Activated T-helper 2 cell treated with anti-CD3 and anti-CD28 coated beads, Interferon-gamma antibody, Interleukin-2, Interleukin-4, amounts not matched to agents 10 μg/mL and 5 μg/mL and 100 μg/mL, durations not matched to agents 14 hours and 24 hours and 36 hours (primary cell): Measurements from ENCODE around the gene ARHGAP12. TPM values are rescaled to one million over a fixed set of nuclear protein-coding genes. Genes with fewer than 3 reads are reported as not detected.
A peak's percentile ranks its signal among the peaks of the same experiment; 100 is the strongest.
"Not testable (repeated sequence)": the region's sequence is repeated elsewhere in the genome, so short reads cannot be mapped to it uniquely, and the experiment has no call there.

ENCODE experiments used
- DNase-seq: peaks from one replicate; pipeline ENCODE4 v3.0.0; 2021; ENCODE audit warnings: low spot score
- H3K27ac Mint-ChIP-seq: one replicate; pipeline ENCODE4 v1.8.0; 2021; ENCODE audit warnings: mixed read lengths
- H3K27me3 Mint-ChIP-seq: one replicate; pipeline ENCODE4 v1.8.0; 2021; ENCODE audit warnings: low read depth, mixed read lengths
- H3K36me3 Mint-ChIP-seq: one replicate; pipeline ENCODE4 v1.8.0; 2021; ENCODE audit warnings: low read depth, mixed read lengths
- H3K4me1 Mint-ChIP-seq: one replicate; pipeline ENCODE4 v1.8.0; 2021; ENCODE audit warnings: low read depth, mixed read lengths
- H3K4me3 Mint-ChIP-seq: one replicate; pipeline ENCODE4 v1.8.0; 2021; ENCODE audit warnings: low read depth, mild to moderate bottlenecking, moderate library complexity, mixed read lengths
- H3K9me3 Mint-ChIP-seq: one replicate; pipeline ENCODE4 v1.8.0; 2021; ENCODE audit warnings: mixed read lengths
- intact Hi-C: fragments of 100-400 bp; cut with micrococcal nuclease; formaldehyde crosslinking; loops from one replicate; pipeline ENCODE4 v1.15.1; 2023
- total RNA-seq: library from RNA; stranded (reverse); gene quantifications from 2 replicates; pipeline ENCODE4 v1.2.3, GENCODE V29; 2022

The ARHGAP12 gene
- total RNA-seq, 1 donor from 2014 or later = 2.7 TPM

- no peak for DNase-seq
- peaks cover 1% of the 10 kb centered on the region for H3K4me1 Mint-ChIP-seq
- no peak overlapping the region for H3K27ac Mint-ChIP-seq
- H3K27me3 Mint-ChIP-seq = no peaks in the 10 kb centered on the region
- intact Hi-C loops = no loop called here
- no peaks in the 10 kb centered on the region for H3K36me3 Mint-ChIP-seq
- H3K4me3 Mint-ChIP-seq = no peak overlapping the region
- no peaks in the 10 kb centered on the region for H3K9me3 Mint-ChIP-seq
These were observed 154.8 kb downstream of the ARHGAP12 start for GRCh38 chr10:31773749-31774298.

GRCh38 chr10:31771331-31771831 is 157.2 kb downstream of the ARHGAP12 start:
- DNase-seq = no peak
- Mint-ChIP-seq H3K36me3 (no peaks in the 10 kb centered on the region), H3K27ac (no peak overlapping the region), H3K9me3 (no peaks in the 10 kb centered on the region), H3K4me3 (no peak overlapping the region), H3K4me1 (peaks cover 1% of the 10 kb centered on the region), H3K27me3 (no peaks in the 10 kb centered on the region)
- intact Hi-C loops = no loop called here

GRCh38 chr10:31770307-31770902 is 158.2 kb downstream of the ARHGAP12 start:
- Mint-ChIP-seq H3K9me3 (no peaks in the 10 kb centered on the region), H3K4me3 (no peak overlapping the region), H3K36me3 (no peaks in the 10 kb centered on the region), H3K4me1 (peaks cover 1% of the 10 kb centered on the region), H3K27ac (no peak overlapping the region), H3K27me3 (no peaks in the 10 kb centered on the region)
- intact Hi-C loops = no loop called here
- DNase-seq = peak; percentile 26

- intact Hi-C loops = loop anchor here (10.0 kb wide), 1 partner anchor 425 kb away; no protein-coding TSS in a partner anchor
- no peak overlapping the region for H3K27ac Mint-ChIP-seq
- H3K27me3 Mint-ChIP-seq = no peaks in the 10 kb centered on the region
- H3K4me3 Mint-ChIP-seq = no peak overlapping the region
- H3K4me1 Mint-ChIP-seq = peaks cover 1% of the 10 kb centered on the region
- H3K9me3 Mint-ChIP-seq = peaks cover 2% of the 10 kb centered on the region
- no peaks in the 10 kb centered on the region for H3K36me3 Mint-ChIP-seq
- no peak for DNase-seq
These were observed 159.1 kb downstream of the ARHGAP12 start for GRCh38 chr10:31769564-31769963.

- not testable (repeated sequence) for H3K9me3 Mint-ChIP-seq, H3K4me1 Mint-ChIP-seq, H3K27ac Mint-ChIP-seq, H3K4me3 Mint-ChIP-seq, H3K27me3 Mint-ChIP-seq, DNase-seq, H3K36me3 Mint-ChIP-seq
- intact Hi-C loops = loop anchor here (10.0 kb wide), 1 partner anchor 424 kb away; no protein-coding TSS in a partner anchor
These were observed 159.7 kb downstream of the ARHGAP12 start for GRCh38 chr10:31768935-31769334.

- H3K9me3 Mint-ChIP-seq = peaks cover 11% of the 10 kb centered on the region
- H3K27me3 Mint-ChIP-seq = no peaks in the 10 kb centered on the region
- H3K36me3 Mint-ChIP-seq = no peaks in the 10 kb centered on the region
- no peak for DNase-seq
- no peak overlapping the region for H3K4me3 Mint-ChIP-seq
- H3K27ac Mint-ChIP-seq = no peak overlapping the region
- H3K4me1 Mint-ChIP-seq = peaks cover 1% of the 10 kb centered on the region
- intact Hi-C loops = loop anchor here (10.0 kb wide), 1 partner anchor 424 kb away; no protein-coding TSS in a partner anchor
These were observed 160.2 kb downstream of the ARHGAP12 start for GRCh38 chr10:31768467-31768866.

- peaks cover 15% of the 10 kb centered on the region for H3K9me3 Mint-ChIP-seq
- H3K27me3 Mint-ChIP-seq = no peaks in the 10 kb centered on the region
These were observed 163.1 kb downstream of the ARHGAP12 start for GRCh38 chr10:31765541-31765940.

GRCh38 chr10:31762316-31762715 is 166.3 kb downstream of the ARHGAP12 start:
- no peak for DNase-seq
- intact Hi-C loops = loop anchor here (5.0 to 10.0 kb wide), 2 partner anchors 418 to 980 kb away; no protein-coding TSS in a partner anchor
- H3K27me3 Mint-ChIP-seq = no peaks in the 10 kb centered on the region
- H3K27ac Mint-ChIP-seq = no peak overlapping the region
- H3K36me3 Mint-ChIP-seq = no peaks in the 10 kb centered on the region
- peaks cover 15% of the 10 kb centered on the region for H3K9me3 Mint-ChIP-seq
- no peak overlapping the region for H3K4me3 Mint-ChIP-seq
- peaks cover 13% of the 10 kb centered on the region for H3K4me1 Mint-ChIP-seq

More at GRCh38 chr10:31765541-31765940, 163.1 kb downstream of the ARHGAP12 start:
- DNase-seq = no peak
- Mint-ChIP-seq H3K36me3 (no peaks in the 10 kb centered on the region), H3K4me1 (peaks cover 7% of the 10 kb centered on the region), H3K27ac (no peak overlapping the region), H3K4me3 (no peak overlapping the region)
- intact Hi-C loops = loop anchor here (10.0 kb wide), 1 partner anchor 421 kb away; no protein-coding TSS in a partner anchor

GRCh38 chr10:31761156-31761555 is 167.5 kb downstream of the ARHGAP12 start:
- no peak overlapping the region for H3K4me3 Mint-ChIP-seq
- intact Hi-C loops = loop anchor here (5.0 to 10.0 kb wide), 2 partner anchors 416 to 979 kb away; no protein-coding TSS in a partner anchor

GRCh38 chr10:31760674-31761081 is 168.0 kb downstream of the ARHGAP12 start:
- Mint-ChIP-seq H3K27me3 (no peaks in the 10 kb centered on the region), H3K4me1 (peaks cover 13% of the 10 kb centered on the region), H3K36me3 (no peaks in the 10 kb centered on the region), H3K9me3 (peaks cover 15% of the 10 kb centered on the region), H3K4me3 (peak overlapping the region; percentile 62), H3K27ac (peak overlapping the region; percentile 78)
- no peak for DNase-seq
- intact Hi-C loops = loop anchor here (1.0 to 10.0 kb wide), 4 partner anchors 15 to 978 kb away; no protein-coding TSS in a partner anchor

More at GRCh38 chr10:31761156-31761555, 167.5 kb downstream of the ARHGAP12 start:
- DNase-seq = no peak
- peak overlapping the region; percentile 59 for H3K27ac Mint-ChIP-seq
- no peaks in the 10 kb centered on the region for H3K27me3 Mint-ChIP-seq
- H3K9me3 Mint-ChIP-seq = peaks cover 15% of the 10 kb centered on the region
- no peaks in the 10 kb centered on the region for H3K36me3 Mint-ChIP-seq
- peaks cover 13% of the 10 kb centered on the region for H3K4me1 Mint-ChIP-seq

GRCh38 chr10:31759799-31760626 is 168.6 kb downstream of the ARHGAP12 start:
- H3K4me3 Mint-ChIP-seq = peak overlapping the region; percentile 82
- H3K4me1 Mint-ChIP-seq = peaks cover 13% of the 10 kb centered on the region
- H3K27ac Mint-ChIP-seq = peak overlapping the region; percentile 78
- intact Hi-C loops = loop anchor here (1.0 to 10.0 kb wide), 7 partner anchors 15 to 978 kb away; partner anchors contain the start of gene ARHGAP12
- peaks cover 15% of the 10 kb centered on the region for H3K9me3 Mint-ChIP-seq
- peak; percentile 90 for DNase-seq
- no peaks in the 10 kb centered on the region for H3K36me3 Mint-ChIP-seq
- H3K27me3 Mint-ChIP-seq = no peaks in the 10 kb centered on the region

GRCh38 chr10:31759124-31759798 is 169.4 kb downstream of the ARHGAP12 start:
- Mint-ChIP-seq H3K27me3 (no peaks in the 10 kb centered on the region), H3K9me3 (peaks cover 11% of the 10 kb centered on the region), H3K36me3 (no peaks in the 10 kb centered on the region), H3K4me1 (peaks cover 13% of the 10 kb centered on the region), H3K4me3 (peak overlapping the region; percentile 97), H3K27ac (peak overlapping the region; percentile 99)
- DNase-seq = peak; percentile 33
- intact Hi-C loops = loop anchor here (1.0 to 10.0 kb wide), 3 partner anchors 156 to 727 kb away; partner anchors contain the start of gene ARHGAP12
